HEK293 (cell line): ENCODE measurements around the gene MAP7.

Source experiments
- CTCF ChIA-PET: fragments of 350-600 bp; formaldehyde crosslinking; extraction: SDS; loops from one replicate; lab custom pipeline; 2021; ENCODE audit warnings: antibody characterized with exemption; lab: Yijun Ruan, JAX
- POLR2A ChIA-PET: fragments of 300-600 bp; formaldehyde crosslinking; extraction: SDS; loops from one replicate; lab custom pipeline; 2020; ENCODE audit warnings: antibody characterized with exemption, inconsistent platforms; lab: Yijun Ruan, JAX
- H3K27ac ChIP-seq: fragments of 200-500 bp; sonication (Bioruptor generic); 2 replicates; pipeline ENCODE4 v1.5.1; 2014; ENCODE audit warnings: low read depth, low read length, control low read depth, inconsistent platforms; ENCODE audit errors: extremely low read depth
- H3K36me3 ChIP-seq, 2 experiments: fragments of 200-500 bp in 1 of 2; sonication (Bioruptor generic) in 1 of 2; 1 replicate in 1 of 2; 2 replicates in 1 of 2; pipeline ENCODE4 v1.5.1; 2014 to 2017; ENCODE audit warnings: inconsistent platforms in 2 of 2, low read length in 2 of 2; ENCODE audit not compliant: control insufficient read depth in 2 of 2, insufficient read depth in 1 of 2
- H3K4me1 ChIP-seq: fragments of 200-500 bp; sonication (Bioruptor generic); 2 replicates; pipeline ENCODE4 v1.5.1; 2014; ENCODE audit warnings: mild to moderate bottlenecking, low read length, inconsistent platforms; ENCODE audit not compliant: control insufficient read depth, insufficient read depth
- H3K4me3 ChIP-seq: 2 replicates; pipeline ENCODE4 v1.5.1; 2011; ENCODE audit warnings: low read depth, mild to moderate bottlenecking, control low read depth, low read length, moderate library complexity
- H3K9me3 ChIP-seq: fragments of 200-500 bp; sonication (Bioruptor generic); 2 replicates; pipeline ENCODE4 v1.5.1; 2014; ENCODE audit warnings: low read depth, low read length, inconsistent platforms; ENCODE audit not compliant: control insufficient read depth, insufficient read depth
- MYNN ChIP-seq: fragments of 450-650 bp; formaldehyde crosslinking; IDR thresholded peaks from 2 replicates; pipeline ENCODE4 v1.5.1; 2016; ENCODE audit warnings: missing biosample characterization, missing genetic modification characterization, borderline replicate concordance
- PRDM4 ChIP-seq: fragments of 450-650 bp; formaldehyde crosslinking; IDR thresholded peaks from 2 replicates; pipeline ENCODE4 v1.5.1; 2017; ENCODE audit warnings: missing biosample characterization, missing genetic modification characterization
- TSHZ1 ChIP-seq: fragments of 450-650 bp; formaldehyde crosslinking; IDR thresholded peaks from 2 replicates; pipeline ENCODE4 v1.5.1; 2016; ENCODE audit warnings: missing biosample characterization, missing genetic modification characterization, borderline replicate concordance
- ZBTB44 ChIP-seq: fragments of 450-650 bp; IDR thresholded peaks from 2 replicates; pipeline ENCODE4 v1.5.1; 2018; ENCODE audit warnings: missing biosample characterization, mild to moderate bottlenecking, missing genetic modification characterization
- ZNF148 ChIP-seq: fragments of 450-650 bp; formaldehyde crosslinking; IDR thresholded peaks from 2 replicates; pipeline ENCODE4 v1.5.0; 2017; ENCODE audit warnings: missing biosample characterization, missing genetic modification characterization, borderline replicate concordance
- ZNF202 ChIP-seq: fragments of 450-650 bp; formaldehyde crosslinking; IDR thresholded peaks from 2 replicates; pipeline ENCODE4 v1.5.1; 2016; ENCODE audit warnings: missing biosample characterization, missing genetic modification characterization, borderline replicate concordance
- ZNF311 ChIP-seq: fragments of 450-650 bp; formaldehyde crosslinking; IDR thresholded peaks from 2 replicates; pipeline ENCODE4 v1.5.1; 2017; ENCODE audit warnings: missing biosample characterization, missing genetic modification characterization, borderline replicate concordance
- ZNF416 ChIP-seq: fragments of 450-650 bp; formaldehyde crosslinking; IDR thresholded peaks from 2 replicates; pipeline ENCODE4 v1.5.1; 2016; ENCODE audit warnings: missing biosample characterization, missing genetic modification characterization
- ZNF426 ChIP-seq: fragments of 450-650 bp; formaldehyde crosslinking; IDR thresholded peaks from 2 replicates; pipeline ENCODE4 v1.5.1; 2017; ENCODE audit warnings: missing biosample characterization, missing genetic modification characterization, mild to moderate bottlenecking, inconsistent platforms, moderate library complexity
- ZNF433 ChIP-seq: fragments of 450-650 bp; formaldehyde crosslinking; IDR thresholded peaks from 2 replicates; pipeline ENCODE4 v1.5.1; 2016; ENCODE audit warnings: missing biosample characterization, missing genetic modification characterization, low read depth
- ZNF48 ChIP-seq: fragments of 450-650 bp; formaldehyde crosslinking; IDR thresholded peaks from 2 replicates; pipeline ENCODE4 v1.5.1; 2016; ENCODE audit warnings: missing biosample characterization, missing genetic modification characterization
- ZNF544 ChIP-seq: fragments of 450-650 bp; formaldehyde crosslinking; IDR thresholded peaks from 2 replicates; pipeline ENCODE4 v1.5.0; 2017; ENCODE audit warnings: missing biosample characterization, missing genetic modification characterization
- ZNF548 ChIP-seq: fragments of 450-650 bp; formaldehyde crosslinking; IDR thresholded peaks from 2 replicates; pipeline ENCODE4 v1.5.1; 2016; ENCODE audit warnings: missing biosample characterization, missing genetic modification characterization
- ZNF585B ChIP-seq: fragments of 450-650 bp; formaldehyde crosslinking; IDR thresholded peaks from 2 replicates; pipeline ENCODE4 v1.5.1; 2016; ENCODE audit warnings: missing biosample characterization, missing genetic modification characterization
- ZNF654 ChIP-seq: fragments of 450-650 bp; formaldehyde crosslinking; IDR thresholded peaks from 2 replicates; pipeline ENCODE4 v1.5.1; 2016; ENCODE audit warnings: low read depth, missing biosample characterization, missing genetic modification characterization
- ZNF837 ChIP-seq: fragments of 450-650 bp; formaldehyde crosslinking; IDR thresholded peaks from 2 replicates; pipeline ENCODE4 v1.5.1; 2016; ENCODE audit warnings: missing biosample characterization, missing genetic modification characterization
- ZSCAN5A ChIP-seq: fragments of 450-650 bp; formaldehyde crosslinking; IDR thresholded peaks from 2 replicates; pipeline ENCODE4 v1.5.1; 2016; ENCODE audit warnings: missing biosample characterization, missing genetic modification characterization

Gene MAP7

GRCh38 chr6:136334853-136335252, 215.4 kb downstream of the MAP7 start:
- Histone ChIP-seq H3K27ac (no peak overlapping the region), H3K36me3 (no peaks in the 10 kb centered on the region; a peak in 1 of 3 replicates), H3K9me3 (no peaks in the 10 kb centered on the region), H3K4me1 (no peaks in the 10 kb centered on the region), H3K4me3 (no peak overlapping the region)
- ChIA-PET POLR2A (no interaction called here), CTCF (interaction anchor here (1.4 to 1.8 kb wide), 2 partner anchors 9 to 17 kb away, joined by 4 to 5 read pairs; no protein-coding TSS in a partner anchor)
- TF ChIP-seq ZBTB44 (tag by site-specific recombination) (no peak), TSHZ1 (tag by site-specific recombination) (no peak), ZNF311 (tag by site-specific recombination) (no peak), PRDM4 (tag by site-specific recombination) (no peak), ZNF544 (tag by site-specific recombination) (no peak), ZNF416 (tag by site-specific recombination) (no peak)

GRCh38 chr6:136334465-136334846, 215.8 kb downstream of the MAP7 start:
- Histone ChIP-seq H3K27ac (no peak overlapping the region), H3K4me3 (no peak overlapping the region), H3K36me3 (no peaks in the 10 kb centered on the region; a peak in 1 of 3 replicates), H3K4me1 (no peaks in the 10 kb centered on the region), H3K9me3 (no peaks in the 10 kb centered on the region)
- TF ChIP-seq ZNF433 (tag by site-specific recombination) (no peak), ZNF837 (tag by site-specific recombination) (no peak), ZNF654 (no peak), ZSCAN5A (tag by site-specific recombination) (no peak), ZNF48 (tag by site-specific recombination) (no peak), ZNF548 (tag by site-specific recombination) (no peak), ZNF585B (tag by site-specific recombination) (no peak), ZNF148 (no peak), ZNF426 (tag by site-specific recombination) (no peak), MYNN (no peak), ZNF202 (tag by site-specific recombination) (no peak)
- ChIA-PET POLR2A (no interaction called here), CTCF (interaction anchor here (1.4 to 1.8 kb wide), 2 partner anchors 9 to 17 kb away, joined by 4 to 5 read pairs; no protein-coding TSS in a partner anchor)
